HepG2 (cell line): ENCODE measurements around the gene UBAP2L. TPM values are rescaled to one million over a fixed set of nuclear protein-coding genes. Genes with fewer than 3 reads are reported as not detected.
A peak's percentile ranks its signal among the peaks of the same experiment; 100 is the strongest.

Source experiments
- ATAC-seq: fragments of 200-7000 bp; cut with Tn5 transposase; 3 replicates; pipeline ENCODE4 v1.9.1; 2020; ENCODE audit warnings: mild to moderate bottlenecking, moderate library complexity
- BruUV-seq: library from RNA; stranded (reverse); fragments of 400-500 nt; replicated peaks from 2 replicates; lab custom pipeline; 2021; lab: Mats Ljungman, UMichigan
- CTCF ChIA-PET: fragments of 300-600 bp; formaldehyde crosslinking; extraction: SDS; loops from one replicate; lab custom pipeline; 2021; ENCODE audit warnings: low total read pairs, inconsistent platforms, low intra/inter-chr PET ratio; lab: Yijun Ruan, JAX
- POLR2A ChIA-PET: fragments of 350-600 bp; sonication (Branson Sonifier 250); formaldehyde crosslinking; loops from one replicate; lab custom pipeline; 2020; ENCODE audit warnings: antibody characterized with exemption, inconsistent platforms; lab: Yijun Ruan, JAX
- DNase-seq: peaks from one replicate; pipeline ENCODE4 v3.0.0-alpha.2; 2015; ENCODE audit warnings: low spot score
- FAIRE-seq: peaks from 3 replicates; lab custom pipeline; 2011; peaks lifted over from hg19 to GRCh38; lab: Jason Lieb, UNC
- H2AFZ ChIP-seq: one replicate; pipeline ENCODE4 v1.6.1; 2011; ENCODE audit warnings: low read length, inconsistent platforms
- H3K27ac ChIP-seq: fragments of 300-600 bp; 3 replicates; pipeline ENCODE4 v1.8.0; 2011; ENCODE audit warnings: mixed run types, mild to moderate bottlenecking, mixed read lengths, low read length, inconsistent platforms; ENCODE audit not compliant: insufficient read depth; ENCODE audit errors: extremely low read length
- H3K27me3 ChIP-seq, 2 experiments: fragments of 200-600 bp in 1 of 2; 2 replicates in 1 of 2; 3 replicates in 1 of 2; pipeline versions ENCODE4 v1.6.0 to v1.8.0; 2011; ENCODE audit warnings: low read length in 2 of 2, mild to moderate bottlenecking in 2 of 2, moderate library complexity in 2 of 2, inconsistent platforms in 1 of 2; ENCODE audit not compliant: insufficient read depth in 2 of 2, control insufficient read depth in 1 of 2
- H3K36me3 ChIP-seq, 2 experiments: fragments of 200-600 bp in 1 of 2; replicated peaks in 1 of 2; 2 replicates in 1 of 2; 3 replicates in 1 of 2; pipeline versions ENCODE4 v1.5.1 to v1.8.0; 2011; ENCODE audit warnings: low read length in 2 of 2, inconsistent platforms in 1 of 2; ENCODE audit not compliant: insufficient read depth in 2 of 2, control insufficient read depth in 1 of 2
- H3K4me1 ChIP-seq: 2 replicates; pipeline ENCODE4 v1.5.1; 2012; ENCODE audit warnings: low read length, inconsistent platforms; ENCODE audit not compliant: insufficient read depth
- H3K4me2 ChIP-seq: 2 replicates; pipeline ENCODE4 v1.6.0; 2011; ENCODE audit warnings: low read depth, low read length, inconsistent platforms
- H3K4me3 ChIP-seq, 3 experiments: fragments of 200-600 bp in 1 of 3; sonication (generic), shearing (Covaris generic) in 1 of 3; replicated peaks in 1 of 3; 2 replicates each; pipeline ENCODE4 v1.5.1; 2011 to 2016; ENCODE audit warnings: low read length in 3 of 3, inconsistent platforms in 2 of 3, low read depth in 2 of 3, mild to moderate bottlenecking in 2 of 3, control low read depth in 1 of 3, mixed read lengths in 1 of 3; ENCODE audit not compliant: insufficient read depth in 1 of 3
- H3K79me2 ChIP-seq: one replicate; pipeline ENCODE4 v1.6.1; 2011; ENCODE audit warnings: low read length, inconsistent platforms; ENCODE audit not compliant: insufficient read depth
- H3K9ac ChIP-seq: 2 replicates; pipeline ENCODE4 v1.6.0; 2011; ENCODE audit warnings: mild to moderate bottlenecking, low read depth, low read length, inconsistent platforms; ENCODE audit not compliant: insufficient read depth
- H3K9me3 ChIP-seq: 2 replicates; pipeline ENCODE4 v1.5.1; 2012; ENCODE audit warnings: mild to moderate bottlenecking, low read length
- H4K20me1 ChIP-seq: 2 replicates; pipeline ENCODE4 v1.6.0; 2011; ENCODE audit warnings: inconsistent platforms, mild to moderate bottlenecking, low read length, moderate library complexity; ENCODE audit not compliant: insufficient read depth
- ARID3A ChIP-seq: IDR thresholded peaks from 2 replicates; pipeline ENCODE4 v1.6.1; 2012; ENCODE audit warnings: low read depth, low read length, improper control_type of control experiment
- ASH2L ChIP-seq: fragments of 300-600, 200-600 bp; sonication (generic); IDR thresholded peaks from 2 replicates; pipeline ENCODE4 v1.7.0; 2017; ENCODE audit warnings: low read depth, mild to moderate bottlenecking, moderate library complexity, mixed read lengths, low read length; ENCODE audit not compliant: insufficient read length
- ATM ChIP-seq: fragments of 450-650 bp; IDR thresholded peaks from 2 replicates; pipeline ENCODE4 v1.7.1; 2017; ENCODE audit warnings: mild to moderate bottlenecking, borderline replicate concordance
- CTCF ChIP-seq: sonication (generic); formaldehyde crosslinking; IDR thresholded peaks from 2 replicates; pipeline ENCODE4 v1.5.0; 2020; ENCODE audit warnings: mild to moderate bottlenecking, missing genetic modification reagents, moderate library complexity
- EED ChIP-seq: sonication (generic); formaldehyde crosslinking; IDR thresholded peaks from 2 replicates; pipeline ENCODE4 v1.5.0; 2020; ENCODE audit warnings: mild to moderate bottlenecking, missing genetic modification reagents
- EZH2 ChIP-seq: conservative IDR thresholded peaks from 2 replicates; pipeline ENCODE4 v1.6.1; 2012; ENCODE audit warnings: mild to moderate bottlenecking, low read depth, low read length, moderate library complexity
- GATAD1 ChIP-seq: IDR thresholded peaks from 2 replicates; pipeline ENCODE4 v1.6.1; 2016; ENCODE audit warnings: missing genetic modification reagents, missing compliant biosample characterization
- LCORL ChIP-seq, 2 experiments: fragments of 450-650 bp in 1 of 2; sonication (generic) in 1 of 2; formaldehyde crosslinking in 1 of 2; IDR thresholded peaks; 2 replicates each; pipeline versions ENCODE4 v1.5.0 to v1.6.1; 2017 to 2020; ENCODE audit warnings: antibody characterized with exemption in 1 of 2, missing genetic modification reagents in 1 of 2
- LRRFIP1 ChIP-seq: sonication (generic); formaldehyde crosslinking; conservative IDR thresholded peaks from 2 replicates; pipeline ENCODE4 v1.4.0; 2020; ENCODE audit warnings: missing genetic modification reagents
- MED13 ChIP-seq: sonication (generic); formaldehyde crosslinking; IDR thresholded peaks from 2 replicates; pipeline ENCODE4 v1.5.0; 2020; ENCODE audit warnings: missing genetic modification reagents
- NCOA1 ChIP-seq: sonication (generic); formaldehyde crosslinking; IDR thresholded peaks from 2 replicates; pipeline ENCODE4 v1.9.0; 2021; ENCODE audit warnings: missing genetic modification reagents
- PHF21A ChIP-seq: sonication (generic); formaldehyde crosslinking; IDR thresholded peaks from 2 replicates; pipeline ENCODE4 v1.5.0; 2020; ENCODE audit warnings: mild to moderate bottlenecking, missing genetic modification reagents
- SMC3 ChIP-seq: IDR thresholded peaks from 2 replicates; pipeline ENCODE4 v1.6.1; 2011; ENCODE audit warnings: low read length, improper control_type of control experiment
- SP4 ChIP-seq: sonication (generic); formaldehyde crosslinking; IDR thresholded peaks from 2 replicates; pipeline ENCODE4 v1.8.1; 2023; ENCODE audit warnings: mild to moderate bottlenecking, missing genetic modification reagents
- ZMYM4 ChIP-seq: sonication (generic); formaldehyde crosslinking; IDR thresholded peaks from 2 replicates; pipeline ENCODE4 v1.8.1; 2023; ENCODE audit warnings: mild to moderate bottlenecking, missing genetic modification reagents
- ZNF256 ChIP-seq: sonication (generic); formaldehyde crosslinking; conservative IDR thresholded peaks from 2 replicates; pipeline ENCODE4 v1.4.0; 2020; ENCODE audit warnings: missing genetic modification reagents
- ZNF3 ChIP-seq: IDR thresholded peaks from 2 replicates; pipeline ENCODE4 v1.7.0; 2017; ENCODE audit warnings: inconsistent platforms
- ZNF749 ChIP-seq: sonication (generic); formaldehyde crosslinking; IDR thresholded peaks from 2 replicates; pipeline ENCODE4 v1.8.0; 2022; ENCODE audit warnings: mild to moderate bottlenecking, missing genetic modification reagents, moderate library complexity, borderline replicate concordance
- ZNF772 ChIP-seq: sonication (generic); formaldehyde crosslinking; IDR thresholded peaks from 2 replicates; pipeline ENCODE4 v1.5.0; 2020; ENCODE audit warnings: mild to moderate bottlenecking, missing genetic modification reagents
- ZNF83 ChIP-seq: sonication (generic); formaldehyde crosslinking; IDR thresholded peaks from 2 replicates; pipeline ENCODE4 v1.4.0; 2020; ENCODE audit warnings: missing genetic modification reagents, mild to moderate bottlenecking, borderline replicate concordance
- WGBS: methylation state at CpG from one replicate; pipeline ENCODE4 v1.1.6; 2017; ENCODE audit warnings: low lambda C conversion rate; 5-methylcytosine and 5-hydroxymethylcytosine counted together
- in situ Hi-C: cut with HindIII; loops from 2 replicates; pipeline ENCODE4 v1.10.0; 2017; ENCODE audit warnings: low pct_unique_long_range_greater_than_20kb; ENCODE audit not compliant: extremely low pct_ligation_motif_present
- intact Hi-C: fragments of 100-400 bp; cut with micrococcal nuclease; formaldehyde crosslinking; loops from one replicate; pipeline ENCODE4 v1.10.0; 2022; ENCODE audit not compliant: unreplicated experiment
- polyA plus RNA-seq, 8 experiments: library from polyadenylated mRNA; depleted of rRNA in 3 of 8; stranded (reverse) in 7 of 8; unstranded in 1 of 8; fragments of >200 nt; fragmentation: Illumina TruSeq in 4 of 8; extraction: Trizol in 4 of 8; gene quantifications; 2 replicates each; pipeline versions ENCODE4 v1.2.1 to v1.2.3, GENCODE V29; 2011 to 2016; ENCODE audit warnings: low read depth in 4 of 8, missing spikeins in 1 of 8, mixed read lengths in 1 of 8; ENCODE audit not compliant: insufficient read depth in 1 of 8
- total RNA-seq, 5 experiments: library from RNA; depleted of rRNA; stranded (reverse); fragments of >200 nt; fragmentation: Illumina TruSeq; extraction: Trizol; gene quantifications; 2 replicates each; pipeline ENCODE4 v1.2.3, GENCODE V29; 2016; ENCODE audit warnings: low read depth in 1 of 5

Gene UBAP2L
- total and polyA plus RNA-seq, 2 of the 13 experiments (the other 11 are each of a cell fraction or from before 2014, with no cell fraction given), result 74.2 to 159 TPM

GRCh38 chr1:154199563-154199879, 21.2 kb upstream of the UBAP2L start:
- H3K27me3 ChIP-seq, result peaks cover 0 to 3% of the 10 kb centered on the region in 2 experiments; a peak in 2 of 5 replicates
- BruUV-seq, result no TSS peak
- H3K79me2 ChIP-seq, result no peaks in the 10 kb centered on the region
- H4K20me1 ChIP-seq, result no peaks in the 10 kb centered on the region
- peak overlapping the region; percentile 38; the same call in 1 of the 2 replicates for H3K9ac ChIP-seq
- 7% methylated on average over 3 of the region's 3 CpGs for WGBS
- peaks cover 40% of the 10 kb centered on the region for H3K4me1 ChIP-seq
- ChIA-PET CTCF (interaction anchor here (1.0 to 3.2 kb wide), 4 partner anchors 14 to 146 kb away, joined by 3 to 43 read pairs (median 4); partner anchors contain the start of gene HAX1), POLR2A (interaction anchor here (1.0 to 2.0 kb wide), 9 partner anchors 10 to 135 kb away, joined by 3 to 9 read pairs (median 5); partner anchors contain the start of genes HAX1 and UBAP2L)
- intact Hi-C loops (loop anchor here (1.0 to 10.0 kb wide), 2 partner anchors 73 to 135 kb away; partner anchors contain the start of gene HAX1), in situ Hi-C loops (no loop called here)
- H3K4me2 ChIP-seq, result peak overlapping the region; percentile 85
- ATAC-seq (peak; percentile 90), DNase-seq (peak; percentile 56), FAIRE-seq (peak; percentile 87)
- no peaks in the 10 kb centered on the region for H3K9me3 ChIP-seq
- no peaks in the 10 kb centered on the region for H3K36me3 ChIP-seq
- H2AFZ ChIP-seq, result peak overlapping the region; percentile 86
- H3K27ac ChIP-seq, result peak overlapping the region; percentile 43
- H3K4me3 ChIP-seq, result peak overlapping the region in 2 of 3 experiments; percentile 51 to 56; a peak in 3 of 6 replicates
- TF ChIP-seq EED (CRISPR knock-in tag), result no peak
- TF ChIP-seq ZNF256 (CRISPR knock-in tag), result no peak
- no peak for TF ChIP-seq LCORL (IDR thresholded peaks at IDR 0.05)
- TF ChIP-seq LCORL (CRISPR knock-in tag; IDR thresholded peaks at IDR 0.05), result peak; percentile 51; the same call in 1 of the 2 replicates
- TF ChIP-seq ARID3A, result 0 out of 2 replicates have a peak, but pooled peaks have one; percentile 2
- no peak for TF ChIP-seq NCOA1 (CRISPR knock-in tag)
- 0 out of 2 replicates have a peak, but pooled peaks have one; percentile 38 for TF ChIP-seq ZNF749 (CRISPR knock-in tag)
- peak; percentile 29 for TF ChIP-seq ASH2L
- no peak for TF ChIP-seq MED13 (CRISPR knock-in tag)
- TF ChIP-seq LRRFIP1, result no peak
- no peak for TF ChIP-seq ZNF83 (CRISPR knock-in tag)
- no peak for TF ChIP-seq ZNF772 (CRISPR knock-in tag)
- TF ChIP-seq PHF21A, result 0 out of 2 replicates have a peak, but pooled peaks have one; percentile 26
- 0 out of 2 replicates have a peak, but pooled peaks have one; percentile 36 for TF ChIP-seq ZMYM4
- peak; percentile 47 for TF ChIP-seq CTCF (CRISPR knock-in tag)
- TF ChIP-seq ATM, result no peak
- TF ChIP-seq SP4 (CRISPR knock-in tag), result no peak
- TF ChIP-seq ZNF3 (CRISPR knock-in tag), result no peak
- TF ChIP-seq GATAD1, result peak; percentile 4; the same call in 1 of the 2 replicates
- peak; percentile 47 for TF ChIP-seq SMC3
- TF ChIP-seq EZH2, result no peak
